Brain pericyte (primary cell): Measurements from ENCODE around the gene MYOZ2.

Experiments
- DNase-seq: peaks from one replicate; pipeline ENCODE4 v3.0.0-alpha.2; 2012; ENCODE audit warnings: low read depth, low spot score

Gene MYOZ2

GRCh38 chr4:119197772-119198212 is 62.2 kb downstream of the MYOZ2 start:
- no peak for DNase-seq

DNA sequence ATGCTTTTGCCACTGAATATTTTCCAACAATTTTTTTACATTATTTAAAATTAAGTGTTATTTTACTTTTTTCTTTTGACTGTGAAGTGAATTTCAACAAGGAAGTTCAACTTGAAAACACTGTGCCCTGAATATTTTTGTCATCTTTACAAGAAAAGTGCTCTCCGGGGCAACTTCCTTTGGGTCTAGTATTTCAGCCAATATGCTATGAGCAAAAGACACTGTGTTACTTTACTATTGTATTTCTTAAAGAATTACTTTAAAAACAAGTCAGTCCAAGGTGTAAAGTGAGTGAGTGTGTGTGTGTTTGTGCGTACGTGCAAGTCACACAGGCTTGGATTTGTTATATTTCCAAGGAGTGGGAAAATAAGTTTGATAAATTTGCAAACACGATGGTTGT is 69.3 kb downstream of the MYOZ2 start:
- no peak for DNase-seq

- no peak for DNase-seq
These were observed 70.1 kb downstream of the MYOZ2 start for GRCh38 chr4:119205690-119206089.

DNA sequence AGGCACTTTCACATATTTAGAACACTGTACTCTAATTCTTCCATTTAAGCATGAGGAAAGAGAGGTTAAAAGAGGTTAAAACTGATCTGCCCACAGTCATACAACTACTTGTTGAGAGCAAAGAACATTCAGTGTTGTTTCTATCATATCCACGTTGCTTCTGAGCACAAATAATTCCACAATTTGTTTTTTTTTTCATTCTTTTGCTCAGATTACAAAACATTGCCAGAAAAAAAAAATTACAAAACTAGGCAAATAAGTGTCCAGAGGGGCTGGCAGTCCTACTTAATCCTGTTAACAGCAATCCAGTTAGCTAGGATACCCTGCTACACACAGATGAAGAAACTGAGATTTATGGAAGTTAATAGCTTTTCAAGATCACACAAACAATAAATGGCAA is 70.5 kb downstream of the MYOZ2 start:
- DNase-seq, result no peak

GRCh38 chr4:119207051-119207450 is 71.4 kb downstream of the MYOZ2 start:
- no peak for DNase-seq

DNA sequence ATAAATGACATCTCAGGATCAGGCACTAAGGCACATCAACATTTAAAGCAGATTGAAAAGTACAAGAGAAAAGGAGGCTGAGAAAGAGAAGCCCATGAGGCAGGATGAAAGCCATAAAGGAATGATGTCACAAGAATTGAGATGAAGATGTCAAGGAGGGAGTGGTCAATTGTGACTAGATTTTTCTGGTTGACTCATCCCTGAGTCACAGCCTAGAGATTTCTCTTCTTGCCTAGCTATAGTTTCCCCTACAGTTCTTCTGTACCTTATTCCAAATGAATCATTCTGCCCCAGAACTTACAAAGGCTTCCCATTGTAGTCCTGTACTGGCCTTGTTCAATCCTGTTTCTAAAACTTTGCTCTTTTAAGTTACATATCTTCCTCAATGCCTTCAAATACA is 73.4 kb downstream of the MYOZ2 start:
- DNase-seq, result no peak

DNA sequence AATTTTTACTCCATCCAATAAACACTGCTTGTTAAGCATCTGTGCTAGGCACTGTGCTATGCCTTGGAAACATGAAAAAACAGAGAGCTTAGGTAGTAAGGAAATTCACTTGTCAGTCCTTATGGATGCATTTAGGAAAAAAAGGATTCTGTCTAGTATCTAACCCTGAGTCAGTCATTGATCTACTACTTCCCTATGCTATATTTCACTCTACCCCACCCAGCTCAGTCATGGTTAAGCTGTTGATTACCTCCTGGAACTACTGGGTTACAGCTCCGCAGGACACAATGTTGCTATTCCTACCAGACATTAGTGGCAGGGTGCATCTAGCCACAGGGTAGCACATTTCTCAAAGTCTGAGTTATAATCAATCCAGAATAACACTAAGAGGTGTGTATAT is 74.0 kb downstream of the MYOZ2 start:
- DNase-seq, result no peak

DNA sequence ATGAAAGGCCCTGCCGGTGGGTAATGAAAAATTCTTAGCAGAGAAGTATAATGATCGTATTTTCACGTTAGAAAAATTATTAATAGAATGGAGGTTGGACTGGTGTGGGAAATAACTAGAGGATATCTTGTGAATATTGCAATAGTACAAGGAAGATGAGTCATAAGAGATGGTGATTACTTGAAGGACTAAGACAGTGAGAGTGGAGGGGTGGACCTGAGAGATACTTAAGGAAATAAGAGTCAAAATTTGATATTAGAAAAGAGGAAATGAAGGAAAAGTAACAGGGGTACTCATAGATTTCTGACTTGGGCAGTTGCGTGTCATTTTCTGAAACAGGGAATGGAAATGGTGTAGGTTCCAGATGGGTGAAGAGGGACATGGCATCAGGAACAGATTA is 75.1 kb downstream of the MYOZ2 start:
- DNase-seq, result no peak

DNA sequence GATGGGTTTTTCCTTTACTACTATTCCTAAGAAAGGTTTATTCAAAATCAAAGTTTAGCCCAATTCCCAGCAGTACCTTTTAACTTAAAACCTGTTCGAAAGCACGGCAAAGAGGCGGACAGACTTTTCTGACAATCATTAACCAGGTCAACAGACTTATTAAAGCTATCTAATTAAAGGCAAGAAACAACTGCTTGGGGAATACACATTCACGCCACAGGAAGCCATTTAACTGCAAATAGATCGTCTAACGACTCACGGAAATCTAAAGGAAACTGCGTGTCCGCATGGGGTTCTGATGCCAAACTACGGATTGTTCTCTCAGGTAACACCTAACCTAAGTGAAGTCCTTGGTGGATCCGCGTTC is 76.2 kb downstream of the MYOZ2 start:
- DNase-seq, result no peak

DNA sequence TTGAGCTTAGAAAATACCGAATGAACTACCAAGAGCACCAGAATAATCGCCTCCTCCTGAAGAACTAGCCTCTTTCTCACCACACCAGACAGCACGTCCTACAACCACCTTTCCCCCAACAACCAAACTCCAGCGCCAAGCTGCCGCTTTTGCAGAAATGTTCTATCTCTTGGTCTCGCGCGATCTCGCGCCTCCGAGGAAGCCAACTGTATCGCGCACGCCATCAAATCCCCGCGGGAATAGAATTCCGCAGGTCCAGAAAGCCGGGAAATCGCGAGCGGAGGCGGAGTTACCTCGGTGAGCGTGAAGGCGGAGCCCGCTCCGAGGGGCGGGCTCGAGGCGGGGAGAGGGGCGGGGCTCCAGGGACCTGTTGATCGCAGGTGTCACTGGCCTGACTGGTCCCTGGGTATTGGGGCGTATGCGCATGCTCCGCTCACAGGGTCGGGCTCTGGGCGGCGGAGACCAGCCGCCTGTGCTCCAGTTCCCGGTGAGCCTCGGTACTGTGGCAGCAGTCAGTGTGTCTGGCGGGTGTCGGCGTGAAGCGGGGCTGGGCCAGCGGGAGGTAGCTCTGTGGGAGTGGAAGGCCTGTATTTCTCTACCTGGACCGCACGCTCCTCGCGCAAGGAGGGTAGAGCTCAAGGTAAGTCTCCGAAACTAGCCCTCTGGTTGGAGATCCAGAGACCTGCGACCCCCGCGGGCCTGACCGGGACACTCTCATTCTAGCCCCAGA is 76.8 kb downstream of the MYOZ2 start, which contains the start of gene USP53:
USP53 (plus strand) TSS at position 480 of the 730 bp plus-strand sequence. CDS start 27,047 bp downstream, outside the sequence.
- DNase-seq, result peak; percentile 93

- DNase-seq, result peak; percentile 81
These were observed 77.5 kb downstream of the MYOZ2 start for GRCh38 chr4:119212964-119213606.

GRCh38 chr4:119218093-119218492 is 82.5 kb downstream of the MYOZ2 start:
- no peak for DNase-seq

GRCh38 chr4:119221412-119221811 is 85.8 kb downstream of the MYOZ2 start:
- DNase-seq, result no peak

DNA sequence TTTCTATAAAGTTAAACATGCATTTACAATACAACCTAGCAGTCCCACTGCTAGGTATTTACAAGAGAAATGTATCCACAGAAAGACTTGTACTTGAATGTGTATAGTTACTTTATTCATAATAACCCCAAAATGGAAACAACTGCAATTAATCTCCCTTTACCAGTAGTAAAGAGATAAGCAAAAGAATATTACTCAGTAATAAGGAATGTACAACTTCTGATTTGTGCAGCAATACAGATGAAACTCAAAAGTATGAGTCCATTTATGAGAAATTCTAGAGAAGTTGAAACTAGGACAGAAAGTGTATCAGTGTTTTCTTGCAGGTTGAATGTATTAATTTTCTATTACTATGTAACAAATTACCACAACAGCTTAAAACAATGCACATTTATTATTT is 92.1 kb downstream of the MYOZ2 start:
- DNase-seq, result no peak

DNA sequence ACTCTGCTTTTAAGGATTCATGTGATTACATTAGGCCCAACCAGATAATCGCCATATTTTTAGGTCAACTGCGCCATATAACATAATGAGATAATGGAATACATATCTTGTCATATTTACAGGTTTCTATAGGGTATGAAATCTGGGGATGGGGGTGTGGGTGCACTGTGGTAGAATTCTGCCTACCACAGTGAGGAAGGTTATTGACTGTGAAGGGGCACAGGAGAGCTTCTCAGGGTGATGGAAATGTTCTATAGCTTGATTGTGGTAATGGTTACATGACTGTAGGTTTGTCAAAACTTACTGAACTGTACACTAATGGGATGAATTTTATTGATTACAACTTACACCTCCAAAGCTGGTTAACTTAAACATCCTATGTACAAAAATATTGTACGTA is 92.8 kb downstream of the MYOZ2 start:
- DNase-seq, result no peak

DNA sequence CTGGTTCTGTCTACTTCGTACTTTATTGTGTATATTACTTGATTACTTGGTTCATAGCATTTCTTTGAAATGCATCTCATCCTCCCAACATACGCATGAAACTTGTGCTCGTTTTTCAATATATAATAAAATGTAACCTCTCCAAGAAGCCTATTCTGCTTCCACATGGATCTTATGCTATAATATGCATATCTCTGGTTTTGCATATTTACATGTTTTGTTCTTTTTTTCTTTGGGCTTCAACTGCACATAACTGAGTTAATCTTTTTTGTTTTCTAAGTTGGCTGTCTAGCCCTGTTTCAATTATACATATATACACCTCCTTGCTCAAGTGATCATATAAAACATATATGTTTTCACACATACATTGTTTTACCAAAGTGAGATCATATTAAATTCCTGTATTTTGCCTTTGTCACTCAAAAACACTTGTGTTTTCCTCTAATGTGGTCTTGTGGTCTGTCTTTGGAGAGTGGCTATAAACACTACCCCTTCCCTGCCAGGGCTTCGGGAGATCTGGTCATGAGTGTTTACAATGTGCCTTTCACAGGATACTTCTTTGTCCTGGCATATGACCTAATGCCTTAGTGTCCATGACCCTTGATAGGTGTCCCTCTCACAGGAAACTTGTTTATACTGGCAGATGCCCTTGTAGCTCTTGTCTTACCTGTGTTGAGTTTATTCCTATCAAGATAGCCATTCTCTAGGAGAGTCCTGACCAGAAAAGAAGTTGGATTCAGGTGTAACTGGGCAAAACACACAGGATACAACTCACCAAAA is 94.5 kb downstream of the MYOZ2 start:
- no peak for DNase-seq

- no peak for DNase-seq
These were observed 95.9 kb downstream of the MYOZ2 start for GRCh38 chr4:119231491-119231890.

DNA sequence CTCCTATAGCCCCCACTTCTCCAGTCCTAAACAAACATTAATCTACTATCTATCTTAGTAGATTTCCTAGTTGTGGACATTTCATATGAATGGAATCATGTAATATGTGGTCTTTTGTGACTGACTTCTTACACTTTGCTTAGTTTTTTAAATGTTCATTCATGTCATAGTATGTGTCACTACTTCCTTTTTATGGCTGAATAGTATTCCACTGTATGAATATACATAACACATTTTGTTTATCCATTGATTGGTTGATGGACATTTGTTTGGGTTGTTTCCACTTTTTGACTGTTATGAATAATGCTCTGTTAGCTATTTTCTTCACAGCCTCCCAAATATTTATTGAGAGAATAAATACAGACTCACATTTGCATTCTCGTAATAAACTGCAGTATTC is 96.7 kb downstream of the MYOZ2 start:
- no peak for DNase-seq

- no peak for DNase-seq
These were observed 97.6 kb downstream of the MYOZ2 start for GRCh38 chr4:119233191-119233590.

GRCh38 chr4:119233750-119234149 is 98.1 kb downstream of the MYOZ2 start:
- DNase-seq, result no peak

GRCh38 chr4:119237201-119237600 is 101.6 kb downstream of the MYOZ2 start:
- DNase-seq, result no peak
